Left ventricle myocardium inferior (tissue), 1 donor: ENCODE measurements around the gene RBKS. TPM values are rescaled to one million over a fixed set of nuclear protein-coding genes. Genes with fewer than 3 reads are reported as not detected.

Source experiments
- DNase-seq: peaks from one replicate; pipeline ENCODE4 v3.0.0-alpha.2; 2020
- H3K27ac ChIP-seq: fragments of 200-600 bp; replicated peaks from 2 replicates; pipeline ENCODE4 v1.8.0; 2021
- H3K27me3 ChIP-seq: fragments of 200-600 bp; 2 replicates; pipeline ENCODE4 v1.8.0; 2021; ENCODE audit warnings: low read depth
- H3K36me3 ChIP-seq: fragments of 200-600 bp; 2 replicates; pipeline ENCODE4 v1.8.0; 2021
- H3K4me1 ChIP-seq: fragments of 200-600 bp; 2 replicates; pipeline ENCODE4 v1.8.0; 2021
- H3K4me3 ChIP-seq: fragments of 200-600 bp; 2 replicates; pipeline ENCODE4 v1.8.0; 2021; ENCODE audit warnings: mild to moderate bottlenecking, moderate library complexity
- H3K9me3 ChIP-seq: fragments of 200-600 bp; replicated peaks from 2 replicates; pipeline ENCODE4 v1.8.0; 2021
- intact Hi-C: fragments of 100-400 bp; cut with micrococcal nuclease; formaldehyde crosslinking; loops from one replicate; pipeline ENCODE4 v1.11.0; 2022
- total RNA-seq: library from RNA; stranded (reverse); fragmentation: NEBNext Ultra II Directional; extraction: Animal tissue kit (Norgen Biotek cat#: 25700); gene quantifications from one replicate; pipeline ENCODE4 v1.2.1, GENCODE V29; 2021
- TF ChIP-seq, protein P1 (sequence below): fragments of 200-600 bp; IDR thresholded peaks from 2 replicates; pipeline ENCODE4 v1.8.0; 2021; ENCODE audit warnings: antibody characterized with exemption, mild to moderate bottlenecking, borderline replicate concordance
- donor health status: DM: no; HTN: yes; CAD: no; lungs with severe emphysema.

RBKS gene
- total RNA-seq, 1 donor from 2014 or later, result 2.7 TPM

DNA sequence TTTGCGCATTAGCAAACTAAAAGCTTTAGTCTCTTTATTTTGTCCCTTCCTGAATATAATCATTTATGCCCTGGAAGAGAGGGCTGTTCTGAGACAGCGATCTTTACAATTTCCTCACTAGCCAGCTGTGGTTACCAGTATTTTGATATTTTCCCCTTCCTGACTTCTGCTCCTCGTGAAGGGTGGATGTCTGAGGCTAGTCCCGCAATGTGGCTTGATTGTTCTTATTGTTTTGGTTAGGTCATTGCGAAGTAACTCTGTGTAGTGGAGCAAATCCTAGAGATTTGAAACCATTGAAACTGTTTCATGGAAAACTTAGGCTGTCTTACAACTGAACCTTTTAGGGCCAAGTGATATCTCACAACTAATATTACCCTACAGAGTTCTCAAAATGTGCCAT is 116.2 kb downstream of the RBKS start:
- Histone ChIP-seq H3K4me1 (peaks cover 81% of the 10 kb centered on the region), H3K27me3 (no peaks in the 10 kb centered on the region), H3K27ac (peak overlapping the region; percentile 98), H3K9me3 (no peaks in the 10 kb centered on the region), H3K4me3 (peak overlapping the region; percentile 95), H3K36me3 (peaks cover 22% of the 10 kb centered on the region)
- TF ChIP-seq, protein P1, sequence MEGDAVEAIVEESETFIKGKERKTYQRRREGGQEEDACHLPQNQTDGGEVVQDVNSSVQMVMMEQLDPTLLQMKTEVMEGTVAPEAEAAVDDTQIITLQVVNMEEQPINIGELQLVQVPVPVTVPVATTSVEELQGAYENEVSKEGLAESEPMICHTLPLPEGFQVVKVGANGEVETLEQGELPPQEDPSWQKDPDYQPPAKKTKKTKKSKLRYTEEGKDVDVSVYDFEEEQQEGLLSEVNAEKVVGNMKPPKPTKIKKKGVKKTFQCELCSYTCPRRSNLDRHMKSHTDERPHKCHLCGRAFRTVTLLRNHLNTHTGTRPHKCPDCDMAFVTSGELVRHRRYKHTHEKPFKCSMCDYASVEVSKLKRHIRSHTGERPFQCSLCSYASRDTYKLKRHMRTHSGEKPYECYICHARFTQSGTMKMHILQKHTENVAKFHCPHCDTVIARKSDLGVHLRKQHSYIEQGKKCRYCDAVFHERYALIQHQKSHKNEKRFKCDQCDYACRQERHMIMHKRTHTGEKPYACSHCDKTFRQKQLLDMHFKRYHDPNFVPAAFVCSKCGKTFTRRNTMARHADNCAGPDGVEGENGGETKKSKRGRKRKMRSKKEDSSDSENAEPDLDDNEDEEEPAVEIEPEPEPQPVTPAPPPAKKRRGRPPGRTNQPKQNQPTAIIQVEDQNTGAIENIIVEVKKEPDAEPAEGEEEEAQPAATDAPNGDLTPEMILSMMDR, result no peak
- DNase-seq, result no peak
- intact Hi-C loops, result no loop called here

DNA sequence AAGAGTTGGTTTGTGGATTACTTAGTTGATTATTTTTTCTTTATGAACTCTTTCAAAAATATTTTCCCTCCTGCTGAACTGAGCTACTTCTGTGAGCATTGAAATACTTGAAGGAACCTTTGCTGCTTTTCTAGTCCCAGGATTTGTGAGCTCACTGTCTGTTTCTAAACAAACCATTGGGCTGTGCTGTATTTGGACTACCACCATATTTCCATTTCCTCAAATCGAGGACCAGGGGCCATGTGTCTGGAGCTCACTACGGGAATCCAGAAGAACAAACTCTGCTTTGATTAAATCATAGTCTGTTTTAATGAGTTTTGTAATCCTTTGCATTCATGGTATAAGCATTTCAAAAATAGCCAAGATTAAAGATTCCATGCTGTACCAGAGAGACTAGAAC is 117.4 kb downstream of the RBKS start:
- DNase-seq, result no peak
- Histone ChIP-seq H3K9me3 (no peaks in the 10 kb centered on the region), H3K27ac (peak overlapping the region; percentile 98), H3K27me3 (no peaks in the 10 kb centered on the region), H3K4me1 (peaks cover 70% of the 10 kb centered on the region), H3K4me3 (peak overlapping the region; percentile 95), H3K36me3 (peaks cover 22% of the 10 kb centered on the region)
- TF ChIP-seq, protein P1, result no peak
- intact Hi-C loops, result no loop called here

GRCh38 chr2:27771548-27772335 is 118.4 kb downstream of the RBKS start, which contains the start of gene MRPL33:
TSS of gene MRPL33 (plus strand) at chr2:27771719. CDS start at chr2:27771778, 59 bp downstream.
- H3K36me3 ChIP-seq, result peaks cover 22% of the 10 kb centered on the region
- H3K9me3 ChIP-seq, result no peaks in the 10 kb centered on the region
- TF ChIP-seq, protein P1, result no peak
- peak; percentile 96 for DNase-seq
- intact Hi-C loops, result no loop called here
- H3K4me1 ChIP-seq, result peaks cover 59% of the 10 kb centered on the region
- H3K27me3 ChIP-seq, result no peaks in the 10 kb centered on the region
- H3K4me3 ChIP-seq, result peak within 1 kb of the TSS; percentile 95
- H3K27ac ChIP-seq, result peak within 1 kb of the TSS; percentile 98

- TF ChIP-seq, protein P1, result no peak
- intact Hi-C loops, result no loop called here
- DNase-seq, result no peak
- Histone ChIP-seq H3K27me3 (no peaks in the 10 kb centered on the region), H3K9me3 (no peaks in the 10 kb centered on the region), H3K27ac (peak overlapping the region; percentile 98), H3K36me3 (peaks cover 17% of the 10 kb centered on the region), H3K4me3 (peak overlapping the region; percentile 95), H3K4me1 (peaks cover 54% of the 10 kb centered on the region)
These were observed 119.0 kb downstream of the RBKS start for GRCh38 chr2:27771202-27771547.

DNA sequence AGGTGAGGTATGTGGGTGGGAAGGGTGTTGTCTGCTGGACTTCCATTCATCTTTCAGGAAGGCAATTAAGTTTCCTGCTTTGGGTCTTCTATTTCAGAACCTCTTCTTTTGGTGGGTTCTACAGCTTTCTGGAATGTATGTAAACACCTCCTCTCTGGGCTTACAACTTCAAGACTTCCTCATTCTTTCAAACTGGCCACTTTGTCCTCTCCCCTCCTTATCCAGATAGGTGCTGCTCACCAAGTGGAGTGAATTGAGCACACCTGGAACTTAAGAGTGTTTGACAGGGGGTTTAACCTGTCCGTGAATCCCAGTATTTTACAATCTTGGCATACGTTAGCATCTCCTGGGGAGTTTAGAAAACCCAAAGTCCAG is 123.9 kb downstream of the RBKS start:
- H3K9me3 ChIP-seq, result no peaks in the 10 kb centered on the region
- no peaks in the 10 kb centered on the region for H3K36me3 ChIP-seq
- H3K27me3 ChIP-seq, result no peaks in the 10 kb centered on the region
- intact Hi-C loops, result no loop called here
- TF ChIP-seq, protein P1, result no peak
- no peak overlapping the region for H3K27ac ChIP-seq
- peaks cover 13% of the 10 kb centered on the region for H3K4me1 ChIP-seq
- DNase-seq, result no peak
- H3K4me3 ChIP-seq, result peak overlapping the region; percentile 56
